ENCODE results near the gene C11orf98.
A peak's percentile ranks its signal among the peaks of the same experiment; 100 is the strongest.
"Not testable (repeated sequence)": the region's sequence is repeated elsewhere in the genome, so short reads cannot be mapped to it uniquely, and the experiment has no call there.

Gene C11orf98

GRCh38 chr11:62706850-62707247 is 41.8 kb upstream of the C11orf98 start:
- H3K79me2 ChIP-seq (ENCODE audit: insufficient read depth, low read length) = no peaks in the 10 kb centered on the region
- no peaks in the 10 kb centered on the region for H3K9me3 ChIP-seq (ENCODE audit: insufficient read depth, low read depth, low read length)
- no peak overlapping the region for H2AFZ ChIP-seq (ENCODE audit: low read length)
- H3K4me1 ChIP-seq (ENCODE audit: insufficient read depth, low read length, poor library complexity, severe bottlenecking) = peaks cover 13% of the 10 kb centered on the region
- no peak overlapping the region for H3K4me2 ChIP-seq (ENCODE audit: low read depth, low read length, poor library complexity, severe bottlenecking)
- H4K20me1 ChIP-seq (ENCODE audit: insufficient read depth, low read length, poor library complexity, severe bottlenecking) = peaks cover 9% of the 10 kb centered on the region
- no peaks in the 10 kb centered on the region for H3K27me3 ChIP-seq (ENCODE audit: insufficient read depth, low read length, poor library complexity, severe bottlenecking)
- peaks cover 42% of the 10 kb centered on the region for H3K36me3 ChIP-seq (ENCODE audit: insufficient read depth, low read length)
- no peak overlapping the region for H3K9ac ChIP-seq (ENCODE audit: low read depth, low read length, poor library complexity, severe bottlenecking)
- no peak overlapping the region for H3K4me3 ChIP-seq (ENCODE audit: low read length, poor library complexity, severe bottlenecking)
- TF ChIP-seq CTCF (conservative IDR thresholded peaks at IDR 0.05; ENCODE audit: low read length) = no peak
- TF ChIP-seq EZH2phosphoT487 (IDR thresholded peaks at IDR 0.05; ENCODE audit: borderline replicate concordance) = no peak
- no peaks in the 10 kb centered on the region for H3K9me2 ChIP-seq (replicated peaks; ENCODE audit: low read depth, low read length)
- H3F3A ChIP-seq (ENCODE audit: low read depth) = peaks cover 6% of the 10 kb centered on the region

GRCh38 chr11:62705880-62706849 is 41.2 kb upstream of the C11orf98 start:
- Histone ChIP-seq H3K4me3 (ENCODE audit: low read length, poor library complexity, severe bottlenecking) (peak overlapping the region; percentile 73), H3K79me2 (ENCODE audit: insufficient read depth, low read length) (no peaks in the 10 kb centered on the region), H3K9ac (ENCODE audit: low read depth, low read length, poor library complexity, severe bottlenecking) (peak overlapping the region; percentile 72), H3K4me2 (ENCODE audit: low read depth, low read length, poor library complexity, severe bottlenecking) (peak overlapping the region; percentile 86), H3K4me1 (ENCODE audit: insufficient read depth, low read length, poor library complexity, severe bottlenecking) (peaks cover 13% of the 10 kb centered on the region), H3F3A (ENCODE audit: low read depth) (peaks cover 6% of the 10 kb centered on the region), H3K36me3 (ENCODE audit: insufficient read depth, low read length) (peaks cover 36% of the 10 kb centered on the region), H4K20me1 (ENCODE audit: insufficient read depth, low read length, poor library complexity, severe bottlenecking) (peaks cover 5% of the 10 kb centered on the region), H2AFZ (ENCODE audit: low read length) (peak overlapping the region; percentile 37), H3K27me3 (ENCODE audit: insufficient read depth, low read length, poor library complexity, severe bottlenecking) (no peaks in the 10 kb centered on the region), H3K9me3 (ENCODE audit: insufficient read depth, low read depth, low read length) (no peaks in the 10 kb centered on the region), H3K9me2 (replicated peaks; ENCODE audit: low read depth, low read length) (no peaks in the 10 kb centered on the region)
- TF ChIP-seq EZH2phosphoT487 (IDR thresholded peaks at IDR 0.05; ENCODE audit: borderline replicate concordance) (no peak), CTCF (conservative IDR thresholded peaks at IDR 0.05; ENCODE audit: low read length) (no peak)

- Histone ChIP-seq H3F3A (ENCODE audit: low read depth) (peaks cover 6% of the 10 kb centered on the region), H3K9me2 (replicated peaks; ENCODE audit: low read depth, low read length) (no peaks in the 10 kb centered on the region), H2AFZ (ENCODE audit: low read length) (no peak overlapping the region), H3K36me3 (ENCODE audit: insufficient read depth, low read length) (peaks cover 31% of the 10 kb centered on the region), H3K79me2 (ENCODE audit: insufficient read depth, low read length) (no peaks in the 10 kb centered on the region), H3K4me3 (ENCODE audit: low read length, poor library complexity, severe bottlenecking) (peak overlapping the region; percentile 73), H3K4me1 (ENCODE audit: insufficient read depth, low read length, poor library complexity, severe bottlenecking) (peaks cover 13% of the 10 kb centered on the region), H3K4me2 (ENCODE audit: low read depth, low read length, poor library complexity, severe bottlenecking) (peak overlapping the region; percentile 86), H4K20me1 (ENCODE audit: insufficient read depth, low read length, poor library complexity, severe bottlenecking) (peaks cover 5% of the 10 kb centered on the region), H3K9ac (ENCODE audit: low read depth, low read length, poor library complexity, severe bottlenecking) (peak overlapping the region; percentile 72), H3K9me3 (ENCODE audit: insufficient read depth, low read depth, low read length) (no peaks in the 10 kb centered on the region), H3K27me3 (ENCODE audit: insufficient read depth, low read length, poor library complexity, severe bottlenecking) (no peaks in the 10 kb centered on the region)
- no peak for TF ChIP-seq CTCF (conservative IDR thresholded peaks at IDR 0.05; ENCODE audit: low read length)
- no peak for TF ChIP-seq EZH2phosphoT487 (IDR thresholded peaks at IDR 0.05; ENCODE audit: borderline replicate concordance)
Measured at GRCh38 chr11:62705413-62705812, 40.4 kb upstream of the C11orf98 start.

GRCh38 chr11:62703921-62704320 is 38.9 kb upstream of the C11orf98 start:
- not testable (repeated sequence) for H2AFZ ChIP-seq (ENCODE audit: low read length); H4K20me1 ChIP-seq (ENCODE audit: insufficient read depth, low read length, poor library complexity, severe bottlenecking); H3K27me3 ChIP-seq (ENCODE audit: insufficient read depth, low read length, poor library complexity, severe bottlenecking); H3K4me2 ChIP-seq (ENCODE audit: low read depth, low read length, poor library complexity, severe bottlenecking); H3F3A ChIP-seq (ENCODE audit: low read depth); H3K9me2 ChIP-seq (replicated peaks; ENCODE audit: low read depth, low read length); H3K79me2 ChIP-seq (ENCODE audit: insufficient read depth, low read length); H3K4me3 ChIP-seq (ENCODE audit: low read length, poor library complexity, severe bottlenecking); H3K9ac ChIP-seq (ENCODE audit: low read depth, low read length, poor library complexity, severe bottlenecking); H3K9me3 ChIP-seq (ENCODE audit: insufficient read depth, low read depth, low read length)
- Histone ChIP-seq H3K36me3 (ENCODE audit: insufficient read depth, low read length) (peaks cover 19% of the 10 kb centered on the region; the same call in 1 of the 2 replicates), H3K4me1 (ENCODE audit: insufficient read depth, low read length, poor library complexity, severe bottlenecking) (peaks cover 13% of the 10 kb centered on the region)

Measured in Loucy (cell line).